Embryonic facial prominence (tissue), 1 donor: ENCODE data around the gene MZF1.
A peak's percentile ranks its signal among the peaks of the same experiment; 100 is the strongest.

Source experiments
- DNase-seq: peaks from one replicate; pipeline ENCODE4 v3.0.0-alpha.2; 2016; ENCODE audit errors: extremely low spot score

Gene MZF1

GRCh38 chr19:58555920-58556621, 17.1 kb downstream of the MZF1 start:
- DNase-seq: no peak

- DNase-seq: no peak
Measured at GRCh38 chr19:58555369-58555885, 17.7 kb downstream of the MZF1 start.

- DNase-seq: peak; percentile 90
Measured at GRCh38 chr19:58554494-58555368, 18.4 kb downstream of the MZF1 start, which contains the start of gene CHMP2A. Gene CHMP2A (minus strand): TSS chr19:58555105. CDS start chr19:58554212, 893 bp downstream.

- no peak for DNase-seq
Measured at GRCh38 chr19:58553799-58554493, 19.2 kb downstream of the MZF1 start.

GRCh38 chr19:58552655-58553054, 20.5 kb downstream of the MZF1 start:
- no peak for DNase-seq

- no peak for DNase-seq
Measured at GRCh38 chr19:58551577-58552471, 21.3 kb downstream of the MZF1 start.

GRCh38 chr19:58551123-58551497, 22.0 kb downstream of the MZF1 start:
- no peak for DNase-seq

GRCh38 chr19:58550362-58551122, 22.6 kb downstream of the MZF1 start:
- no peak for DNase-seq

- DNase-seq: no peak
Measured at GRCh38 chr19:58549664-58550361, 23.3 kb downstream of the MZF1 start.

- no peak for DNase-seq
Measured at GRCh38 chr19:58548859-58549663, 24.1 kb downstream of the MZF1 start.

- no peak for DNase-seq
Measured at GRCh38 chr19:58547323-58548312, 25.5 kb downstream of the MZF1 start.

- DNase-seq: no peak
Measured at GRCh38 chr19:58546019-58546530, 27.1 kb downstream of the MZF1 start.

- no peak for DNase-seq
Measured at GRCh38 chr19:58545286-58546018, 27.7 kb downstream of the MZF1 start.

- no peak for DNase-seq
Measured at GRCh38 chr19:58544591-58545285, 28.4 kb downstream of the MZF1 start.

- DNase-seq: peak; percentile 99
Measured at GRCh38 chr19:58543826-58544590, 29.1 kb downstream of the MZF1 start, which contains the start of gene TRIM28. Gene TRIM28 (plus strand): TSS chr19:58544064. CDS start chr19:58544758, 694 bp downstream.
